Measurements from ENCODE around the gene NEK11. TPM values are rescaled to one million over a fixed set of nuclear protein-coding genes. Genes with fewer than 3 reads are reported as not detected.

The NEK11 gene
- polyA plus RNA-seq, 3 donors = 0.31 to 0.56 (median 0.43) TPM

- H4K20me1 ChIP-seq (ENCODE audit: insufficient read depth, low read length) = no peaks in the 10 kb centered on the region
- H3K4me1 ChIP-seq (ENCODE audit: control insufficient read depth in 1 of 2, insufficient read depth in 2 of 2, low read length in 2 of 2) = peaks cover 19 to 24% of the 10 kb centered on the region in 2 donors
- H3K36me3 ChIP-seq (replicated peaks in 1 of 2; ENCODE audit: control insufficient read depth in 1 of 2, insufficient read depth in 2 of 2, low read length in 2 of 2) = no peaks in the 10 kb centered on the region
- H3K4me2 ChIP-seq (replicated peaks; ENCODE audit: extremely low read depth, low read length, poor library complexity, severe bottlenecking) = no peak overlapping the region
- H3K27me3 Mint-ChIP-seq (ENCODE audit: low read depth in 3 of 3) = peaks cover 3 to 10% (median 5%) of the 10 kb centered on the region in 3 donors
- no peaks in the 10 kb centered on the region for H3K9me3 ChIP-seq (replicated peaks in 1 of 2; ENCODE audit: control insufficient read depth in 1 of 2, insufficient read depth in 1 of 2, low read length in 2 of 2)
- intact Hi-C loops (cut with micrococcal nuclease) = no loop called here
- H3K4me3 Mint-ChIP-seq = no peak overlapping the region
- H3K9ac ChIP-seq (ENCODE audit: insufficient read depth, low read length, poor library complexity, severe bottlenecking) = no peak overlapping the region
- no peak for DNase-seq
- no peak overlapping the region for H3K27ac ChIP-seq (ENCODE audit: low read depth in 1 of 2, low read length in 2 of 2)
- H3K36me3 Mint-ChIP-seq = no peaks in the 10 kb centered on the region
- no peak overlapping the region for H3K4me3 ChIP-seq (replicated peaks in 1 of 3; ENCODE audit: low read depth in 2 of 3, low read length in 3 of 3)
- H3K4me1 Mint-ChIP-seq = peaks cover 24% of the 10 kb centered on the region
- no peaks in the 10 kb centered on the region for H3K79me2 ChIP-seq (ENCODE audit: insufficient read depth, low read length)
- TF ChIP-seq CTCF (IDR thresholded peaks at IDR 0.05) = no peak
- no peaks in the 10 kb centered on the region for H3K27me3 ChIP-seq (ENCODE audit: control insufficient read depth in 2 of 2, insufficient read depth in 2 of 2, low read length in 2 of 2)
- H2AFZ ChIP-seq (ENCODE audit: insufficient read depth, low read depth, low read length, poor library complexity, severe bottlenecking) = no peak overlapping the region
- 92% methylated on average over 2 of the region's 3 CpGs for WGBS (ENCODE audit: insufficient coverage)
- H3K27ac Mint-ChIP-seq = no peak overlapping the region
- H3K9me3 Mint-ChIP-seq = peaks cover 0 to 3% (median 0%) of the 10 kb centered on the region in 7 donors
Observed at GRCh38 chr3:131222599-131222998, 195.9 kb downstream of the NEK11 start.

- Histone ChIP-seq H3K27ac (ENCODE audit: low read depth in 1 of 2, low read length in 2 of 2) (no peak overlapping the region), H3K9ac (ENCODE audit: insufficient read depth, low read length, poor library complexity, severe bottlenecking) (no peak overlapping the region), H3K4me1 (ENCODE audit: control insufficient read depth in 1 of 2, insufficient read depth in 2 of 2, low read length in 2 of 2) (peaks cover 19 to 24% of the 10 kb centered on the region in 2 donors), H3K27me3 (ENCODE audit: control insufficient read depth in 2 of 2, insufficient read depth in 2 of 2, low read length in 2 of 2) (no peaks in the 10 kb centered on the region), H3K36me3 (replicated peaks in 1 of 2; ENCODE audit: control insufficient read depth in 1 of 2, insufficient read depth in 2 of 2, low read length in 2 of 2) (no peaks in the 10 kb centered on the region), H4K20me1 (ENCODE audit: insufficient read depth, low read length) (no peaks in the 10 kb centered on the region), H3K4me3 (replicated peaks in 1 of 3; ENCODE audit: low read depth in 2 of 3, low read length in 3 of 3) (peak overlapping the region in 1 of 3 experiments; percentile 5), H3K79me2 (ENCODE audit: insufficient read depth, low read length) (no peaks in the 10 kb centered on the region), H2AFZ (ENCODE audit: insufficient read depth, low read depth, low read length, poor library complexity, severe bottlenecking) (no peak overlapping the region), H3K9me3 (replicated peaks in 1 of 2; ENCODE audit: control insufficient read depth in 1 of 2, insufficient read depth in 1 of 2, low read length in 2 of 2) (no peaks in the 10 kb centered on the region), H3K4me2 (replicated peaks; ENCODE audit: extremely low read depth, low read length, poor library complexity, severe bottlenecking) (peak overlapping the region; percentile 14)
- Mint-ChIP-seq H3K27ac (no peak overlapping the region), H3K27me3 (ENCODE audit: low read depth in 3 of 3) (peaks cover 3 to 10% (median 5%) of the 10 kb centered on the region in 3 donors), H3K9me3 (peaks cover 0 to 3% (median 0%) of the 10 kb centered on the region in 7 donors), H3K4me3 (no peak overlapping the region), H3K36me3 (no peaks in the 10 kb centered on the region), H3K4me1 (peaks cover 24% of the 10 kb centered on the region)
- TF ChIP-seq CTCF (IDR thresholded peaks at IDR 0.05) = no peak
- intact Hi-C loops (cut with micrococcal nuclease) = no loop called here
- DNase-seq = no peak
- 0% methylated on average over 1 of the region's 5 CpGs for WGBS (ENCODE audit: insufficient coverage)
Observed at GRCh38 chr3:131223373-131224289, 197.0 kb downstream of the NEK11 start.
